ENCODE measurements around the gene MAOA.

Gene MAOA

GRCh38 chrX:43706786-43707370 is 50.8 kb downstream of the MAOA start:
- TF ChIP-seq NFIC (IDR thresholded peaks at IDR 0.05) (no peak), TAF1 (IDR thresholded peaks at IDR 0.05; ENCODE audit: low read depth) (no peak), TCF12 (IDR thresholded peaks at IDR 0.05; ENCODE audit: low read depth) (no peak), RAD21 (IDR thresholded peaks at IDR 0.05; ENCODE audit: low read depth) (no peak), EP300 (IDR thresholded peaks at IDR 0.05; ENCODE audit: borderline replicate concordance) (no peak), ZBTB7A (IDR thresholded peaks at IDR 0.05; ENCODE audit: low read depth) (no peak), EGR1 (IDR thresholded peaks at IDR 0.05) (no peak), CREB1 (IDR thresholded peaks at IDR 0.05; ENCODE audit: low read depth) (no peak), TEAD4 (IDR thresholded peaks at IDR 0.05) (no peak)
- TF ChIP-seq, protein P1, sequence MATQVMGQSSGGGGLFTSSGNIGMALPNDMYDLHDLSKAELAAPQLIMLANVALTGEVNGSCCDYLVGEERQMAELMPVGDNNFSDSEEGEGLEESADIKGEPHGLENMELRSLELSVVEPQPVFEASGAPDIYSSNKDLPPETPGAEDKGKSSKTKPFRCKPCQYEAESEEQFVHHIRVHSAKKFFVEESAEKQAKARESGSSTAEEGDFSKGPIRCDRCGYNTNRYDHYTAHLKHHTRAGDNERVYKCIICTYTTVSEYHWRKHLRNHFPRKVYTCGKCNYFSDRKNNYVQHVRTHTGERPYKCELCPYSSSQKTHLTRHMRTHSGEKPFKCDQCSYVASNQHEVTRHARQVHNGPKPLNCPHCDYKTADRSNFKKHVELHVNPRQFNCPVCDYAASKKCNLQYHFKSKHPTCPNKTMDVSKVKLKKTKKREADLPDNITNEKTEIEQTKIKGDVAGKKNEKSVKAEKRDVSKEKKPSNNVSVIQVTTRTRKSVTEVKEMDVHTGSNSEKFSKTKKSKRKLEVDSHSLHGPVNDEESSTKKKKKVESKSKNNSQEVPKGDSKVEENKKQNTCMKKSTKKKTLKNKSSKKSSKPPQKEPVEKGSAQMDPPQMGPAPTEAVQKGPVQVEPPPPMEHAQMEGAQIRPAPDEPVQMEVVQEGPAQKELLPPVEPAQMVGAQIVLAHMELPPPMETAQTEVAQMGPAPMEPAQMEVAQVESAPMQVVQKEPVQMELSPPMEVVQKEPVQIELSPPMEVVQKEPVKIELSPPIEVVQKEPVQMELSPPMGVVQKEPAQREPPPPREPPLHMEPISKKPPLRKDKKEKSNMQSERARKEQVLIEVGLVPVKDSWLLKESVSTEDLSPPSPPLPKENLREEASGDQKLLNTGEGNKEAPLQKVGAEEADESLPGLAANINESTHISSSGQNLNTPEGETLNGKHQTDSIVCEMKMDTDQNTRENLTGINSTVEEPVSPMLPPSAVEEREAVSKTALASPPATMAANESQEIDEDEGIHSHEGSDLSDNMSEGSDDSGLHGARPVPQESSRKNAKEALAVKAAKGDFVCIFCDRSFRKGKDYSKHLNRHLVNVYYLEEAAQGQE (IDR thresholded peaks at IDR 0.05; ENCODE audit: low read depth), result no peak
- TF ChIP-seq, protein P2, sequence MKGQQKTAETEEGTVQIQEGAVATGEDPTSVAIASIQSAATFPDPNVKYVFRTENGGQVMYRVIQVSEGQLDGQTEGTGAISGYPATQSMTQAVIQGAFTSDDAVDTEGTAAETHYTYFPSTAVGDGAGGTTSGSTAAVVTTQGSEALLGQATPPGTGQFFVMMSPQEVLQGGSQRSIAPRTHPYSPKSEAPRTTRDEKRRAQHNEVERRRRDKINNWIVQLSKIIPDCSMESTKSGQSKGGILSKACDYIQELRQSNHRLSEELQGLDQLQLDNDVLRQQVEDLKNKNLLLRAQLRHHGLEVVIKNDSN (IDR thresholded peaks at IDR 0.05), result no peak

- no peak for TF ChIP-seq TAF1 (IDR thresholded peaks at IDR 0.05; ENCODE audit: low read depth)
- TF ChIP-seq, protein P1 (IDR thresholded peaks at IDR 0.05; ENCODE audit: low read depth), result no peak
- TF ChIP-seq EP300 (IDR thresholded peaks at IDR 0.05; ENCODE audit: borderline replicate concordance), result no peak
- no peak for TF ChIP-seq TEAD4 (IDR thresholded peaks at IDR 0.05)
- no peak for TF ChIP-seq RAD21 (IDR thresholded peaks at IDR 0.05; ENCODE audit: low read depth)
- no peak for TF ChIP-seq CEBPB (IDR thresholded peaks at IDR 0.05)
Observed at GRCh38 chrX:43707812-43708548, 51.9 kb downstream of the MAOA start.

DNA sequence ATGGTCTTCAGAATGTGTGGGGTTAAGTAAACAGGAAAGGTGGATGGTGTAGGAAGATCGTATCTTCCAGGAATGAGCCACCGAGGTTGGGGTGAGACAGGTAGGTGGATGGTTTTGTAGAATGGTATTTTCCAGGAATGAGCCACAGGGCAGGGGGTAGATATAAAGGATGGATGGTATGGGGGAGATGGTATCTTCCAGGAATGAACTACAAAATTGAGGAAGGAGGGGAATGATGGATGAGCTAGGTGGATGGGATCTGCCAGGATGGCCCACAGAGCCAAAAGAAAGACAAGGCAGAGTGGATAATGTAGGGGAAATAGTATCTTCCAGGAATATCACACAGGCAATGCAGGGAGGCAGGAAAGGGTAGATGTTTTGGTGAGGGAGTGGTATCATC is 60.0 kb downstream of the MAOA start:
- TF ChIP-seq, protein P1 (IDR thresholded peaks at IDR 0.05; ENCODE audit: low read depth), result no peak
- TF ChIP-seq CREB1 (IDR thresholded peaks at IDR 0.05; ENCODE audit: low read depth), result no peak
- TF ChIP-seq CEBPB (IDR thresholded peaks at IDR 0.05), result no peak
- no peak for TF ChIP-seq MAX (IDR thresholded peaks at IDR 0.05)
- no peak for TF ChIP-seq EGR1 (IDR thresholded peaks at IDR 0.05)
- TF ChIP-seq ZBTB7A (IDR thresholded peaks at IDR 0.05; ENCODE audit: low read depth), result no peak
- no peak for TF ChIP-seq TCF12 (IDR thresholded peaks at IDR 0.05; ENCODE audit: low read depth)
- TF ChIP-seq YY1 (IDR thresholded peaks at IDR 0.05; ENCODE audit: low read depth), result no peak
- no peak for TF ChIP-seq NFIC (IDR thresholded peaks at IDR 0.05)
- no peak for TF ChIP-seq RAD21 (IDR thresholded peaks at IDR 0.05; ENCODE audit: low read depth)
- no peak for TF ChIP-seq TAF1 (IDR thresholded peaks at IDR 0.05; ENCODE audit: low read depth)
- TF ChIP-seq, protein P2 (IDR thresholded peaks at IDR 0.05), result no peak
- TF ChIP-seq EP300 (IDR thresholded peaks at IDR 0.05; ENCODE audit: borderline replicate concordance), result no peak
- TF ChIP-seq TEAD4 (IDR thresholded peaks at IDR 0.05), result no peak
- no peak for TF ChIP-seq FOXM1 (IDR thresholded peaks at IDR 0.05; ENCODE audit: borderline replicate concordance, low read depth)

DNA sequence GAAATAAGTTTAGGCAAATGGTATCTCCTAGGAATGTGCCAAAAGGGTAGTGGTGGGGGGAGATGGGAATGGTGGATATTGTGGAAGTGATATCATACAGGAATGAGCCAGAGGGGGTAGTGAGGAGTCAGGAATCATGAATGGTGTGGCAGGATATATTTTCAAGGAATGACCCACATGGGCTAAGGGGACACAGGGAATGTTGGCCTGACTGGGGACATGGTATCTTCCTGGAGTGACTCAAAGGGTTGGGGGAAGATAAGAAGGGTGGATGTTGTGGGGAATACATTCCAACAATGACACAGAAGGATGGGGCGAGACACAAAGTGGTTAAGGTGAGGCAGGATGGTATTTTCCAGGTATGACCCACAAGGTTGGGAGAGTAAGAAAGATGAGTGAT is 60.6 kb downstream of the MAOA start:
- no peak for TF ChIP-seq YY1 (IDR thresholded peaks at IDR 0.05; ENCODE audit: low read depth)
- no peak for TF ChIP-seq NFIC (IDR thresholded peaks at IDR 0.05)
- TF ChIP-seq CEBPB (IDR thresholded peaks at IDR 0.05), result no peak
- no peak for TF ChIP-seq TAF1 (IDR thresholded peaks at IDR 0.05; ENCODE audit: low read depth)
- TF ChIP-seq TCF12 (IDR thresholded peaks at IDR 0.05; ENCODE audit: low read depth), result no peak
- no peak for TF ChIP-seq MAX (IDR thresholded peaks at IDR 0.05)
- no peak for TF ChIP-seq EP300 (IDR thresholded peaks at IDR 0.05; ENCODE audit: borderline replicate concordance)
- TF ChIP-seq RAD21 (IDR thresholded peaks at IDR 0.05; ENCODE audit: low read depth), result no peak
- no peak for TF ChIP-seq ZBTB7A (IDR thresholded peaks at IDR 0.05; ENCODE audit: low read depth)
- no peak for TF ChIP-seq TEAD4 (IDR thresholded peaks at IDR 0.05)
- TF ChIP-seq EGR1 (IDR thresholded peaks at IDR 0.05), result no peak
